ENCODE measurements around the gene GIMD1.

The GIMD1 gene

GRCh38 chr4:106312997-106313522 lies 55.5 kb downstream of the GIMD1 start:
- DNase-seq = no peak

- no peak for DNase-seq
These were observed 56.2 kb downstream of the GIMD1 start for GRCh38 chr4:106312377-106312776.

Measured in CD4-positive, alpha-beta T cell treated with Interleukin-4 for 1 hour (primary cell).